Muscle layer of duodenum (tissue), 2 donors: ENCODE results near the gene MGMT.

Experiments
- H3K27ac ChIP-seq: one replicate; pipeline ENCODE4 v1.7.0; 2013; ENCODE audit warnings: mild to moderate bottlenecking, low read length
- H3K27me3 ChIP-seq: one replicate; pipeline ENCODE4 v1.7.0; 2013; ENCODE audit warnings: low read depth, mild to moderate bottlenecking, control low read depth, low read length
- H3K36me3 ChIP-seq, 2 donors: one replicate each; pipeline ENCODE4 v1.7.0; 2013; ENCODE audit warnings: low read length in 2 of 2, control low read depth in 1 of 2, mild to moderate bottlenecking in 1 of 2; ENCODE audit not compliant: insufficient read depth in 2 of 2, control insufficient read depth in 1 of 2
- H3K4me1 ChIP-seq, 2 donors: one replicate each; pipeline ENCODE4 v1.7.0; 2013; ENCODE audit warnings: low read length in 2 of 2, mild to moderate bottlenecking in 2 of 2, control low read depth in 1 of 2, moderate library complexity in 1 of 2; ENCODE audit not compliant: insufficient read depth in 2 of 2, control insufficient read depth in 1 of 2
- H3K4me3 ChIP-seq, 2 donors: one replicate each; pipeline ENCODE4 v1.7.0; 2013; ENCODE audit warnings: low read length in 2 of 2, low read depth in 1 of 2, mild to moderate bottlenecking in 1 of 2
- H3K9me3 ChIP-seq, 2 donors: one replicate each; pipeline ENCODE4 v1.7.0; 2013; ENCODE audit warnings: low read length in 2 of 2, control low read depth in 1 of 2, mild to moderate bottlenecking in 1 of 2; ENCODE audit not compliant: control insufficient read depth in 1 of 2
- donor health status: healthy.

Gene MGMT

GRCh38 chr10:129601737-129602136 is 134.7 kb downstream of the MGMT start:
- Histone ChIP-seq H3K9me3 (no peaks in the 10 kb centered on the region), H3K4me3 (no peak overlapping the region), H3K4me1 (no peaks in the 10 kb centered on the region), H3K27ac (no peak overlapping the region), H3K27me3 (no peaks in the 10 kb centered on the region), H3K36me3 (no peaks in the 10 kb centered on the region)

- Histone ChIP-seq H3K9me3 (no peaks in the 10 kb centered on the region), H3K27ac (no peak overlapping the region), H3K4me3 (no peak overlapping the region), H3K27me3 (no peaks in the 10 kb centered on the region), H3K4me1 (no peaks in the 10 kb centered on the region), H3K36me3 (no peaks in the 10 kb centered on the region)
Measured at GRCh38 chr10:129602938-129603535, 136.0 kb downstream of the MGMT start.

- Histone ChIP-seq H3K4me3 (no peak overlapping the region), H3K4me1 (no peaks in the 10 kb centered on the region), H3K27me3 (no peaks in the 10 kb centered on the region), H3K9me3 (no peaks in the 10 kb centered on the region), H3K36me3 (no peaks in the 10 kb centered on the region), H3K27ac (no peak overlapping the region)
Measured at GRCh38 chr10:129604333-129605032, 137.4 kb downstream of the MGMT start.

GRCh38 chr10:129605266-129605985 is 138.4 kb downstream of the MGMT start:
- Histone ChIP-seq H3K4me1 (no peaks in the 10 kb centered on the region), H3K27me3 (no peaks in the 10 kb centered on the region), H3K9me3 (no peaks in the 10 kb centered on the region), H3K36me3 (no peaks in the 10 kb centered on the region), H3K4me3 (peak overlapping the region in 1 of 2 donors; percentile 20), H3K27ac (no peak overlapping the region)

GRCh38 chr10:129605986-129606518 is 139.0 kb downstream of the MGMT start:
- H3K36me3 ChIP-seq = no peaks in the 10 kb centered on the region
- H3K4me3 ChIP-seq = peak overlapping the region in 1 of 2 donors; percentile 20
- H3K9me3 ChIP-seq = no peaks in the 10 kb centered on the region
- H3K27ac ChIP-seq = no peak overlapping the region
- H3K27me3 ChIP-seq = no peaks in the 10 kb centered on the region
- no peaks in the 10 kb centered on the region for H3K4me1 ChIP-seq

- Histone ChIP-seq H3K27me3 (no peaks in the 10 kb centered on the region), H3K36me3 (no peaks in the 10 kb centered on the region), H3K9me3 (no peaks in the 10 kb centered on the region), H3K27ac (no peak overlapping the region), H3K4me1 (no peaks in the 10 kb centered on the region), H3K4me3 (no peak overlapping the region)
Measured at GRCh38 chr10:129607607-129608109, 140.6 kb downstream of the MGMT start.

GRCh38 chr10:129608653-129609052 is 141.6 kb downstream of the MGMT start:
- Histone ChIP-seq H3K27ac (no peak overlapping the region), H3K4me1 (no peaks in the 10 kb centered on the region), H3K9me3 (no peaks in the 10 kb centered on the region), H3K27me3 (no peaks in the 10 kb centered on the region), H3K36me3 (no peaks in the 10 kb centered on the region), H3K4me3 (no peak overlapping the region)

GRCh38 chr10:129609551-129609950 is 142.5 kb downstream of the MGMT start:
- no peak overlapping the region for H3K4me3 ChIP-seq
- H3K27me3 ChIP-seq = no peaks in the 10 kb centered on the region
- no peaks in the 10 kb centered on the region for H3K9me3 ChIP-seq
- no peaks in the 10 kb centered on the region for H3K4me1 ChIP-seq
- H3K27ac ChIP-seq = no peak overlapping the region
- H3K36me3 ChIP-seq = no peaks in the 10 kb centered on the region

GRCh38 chr10:129612481-129613109 is 145.6 kb downstream of the MGMT start:
- H3K27me3 ChIP-seq = no peaks in the 10 kb centered on the region
- H3K4me1 ChIP-seq = no peaks in the 10 kb centered on the region
- no peaks in the 10 kb centered on the region for H3K9me3 ChIP-seq
- H3K4me3 ChIP-seq = no peak overlapping the region
- H3K36me3 ChIP-seq = no peaks in the 10 kb centered on the region
- no peak overlapping the region for H3K27ac ChIP-seq

GRCh38 chr10:129613377-129613980 is 146.4 kb downstream of the MGMT start:
- Histone ChIP-seq H3K27me3 (no peaks in the 10 kb centered on the region), H3K9me3 (no peaks in the 10 kb centered on the region), H3K27ac (no peak overlapping the region), H3K36me3 (no peaks in the 10 kb centered on the region), H3K4me1 (no peaks in the 10 kb centered on the region), H3K4me3 (no peak overlapping the region)

GRCh38 chr10:129614341-129614740 is 147.3 kb downstream of the MGMT start:
- H3K27me3 ChIP-seq = no peaks in the 10 kb centered on the region
- H3K27ac ChIP-seq = no peak overlapping the region
- no peaks in the 10 kb centered on the region for H3K9me3 ChIP-seq
- no peak overlapping the region for H3K4me3 ChIP-seq
- H3K4me1 ChIP-seq = no peaks in the 10 kb centered on the region
- no peaks in the 10 kb centered on the region for H3K36me3 ChIP-seq
